ENCODE measurements around the gene TEX52.

TEX52 gene

GRCh38 chr12:2826721-2827515, 29.9 kb downstream of the TEX52 start:
- no peak for DNase-seq (ENCODE audit: low spot score)
- no peak for TF ChIP-seq CTCF (IDR thresholded peaks at IDR 0.05; ENCODE audit: extremely low read depth, insufficient read depth, missing control alignments)
- in situ Hi-C loops (cut with MboI; ENCODE audit: low pct_unique_long_range_greater_than_20kb, low sequenced_read_pairs, unreplicated experiment), result no loop called here

- no peak for TF ChIP-seq CTCF (IDR thresholded peaks at IDR 0.05; ENCODE audit: extremely low read depth, insufficient read depth, missing control alignments)
- no peak for DNase-seq (ENCODE audit: low spot score)
- in situ Hi-C loops (cut with MboI; ENCODE audit: low pct_unique_long_range_greater_than_20kb, low sequenced_read_pairs, unreplicated experiment), result no loop called here
Measured at GRCh38 chr12:2826036-2826435, 30.8 kb downstream of the TEX52 start.

GRCh38 chr12:2825132-2825531, 31.7 kb downstream of the TEX52 start:
- DNase-seq (ENCODE audit: low spot score), result no peak
- no peak for TF ChIP-seq CTCF (IDR thresholded peaks at IDR 0.05; ENCODE audit: extremely low read depth, insufficient read depth, missing control alignments)
- in situ Hi-C loops (cut with MboI; ENCODE audit: low pct_unique_long_range_greater_than_20kb, low sequenced_read_pairs, unreplicated experiment), result no loop called here

- in situ Hi-C loops (cut with MboI; ENCODE audit: low pct_unique_long_range_greater_than_20kb, low sequenced_read_pairs, unreplicated experiment), result no loop called here
- no peak for DNase-seq (ENCODE audit: low spot score)
- no peak for TF ChIP-seq CTCF (IDR thresholded peaks at IDR 0.05; ENCODE audit: extremely low read depth, insufficient read depth, missing control alignments)
Measured at GRCh38 chr12:2824541-2824940, 32.3 kb downstream of the TEX52 start.

GRCh38 chr12:2823483-2823882, 33.4 kb downstream of the TEX52 start:
- no peak for TF ChIP-seq CTCF (IDR thresholded peaks at IDR 0.05; ENCODE audit: extremely low read depth, insufficient read depth, missing control alignments)
- DNase-seq (ENCODE audit: low spot score), result no peak
- in situ Hi-C loops (cut with MboI; ENCODE audit: low pct_unique_long_range_greater_than_20kb, low sequenced_read_pairs, unreplicated experiment), result no loop called here

- no peak for DNase-seq (ENCODE audit: low spot score)
- in situ Hi-C loops (cut with MboI; ENCODE audit: low pct_unique_long_range_greater_than_20kb, low sequenced_read_pairs, unreplicated experiment), result no loop called here
- TF ChIP-seq CTCF (IDR thresholded peaks at IDR 0.05; ENCODE audit: extremely low read depth, insufficient read depth, missing control alignments), result no peak
Measured at GRCh38 chr12:2820432-2820831, 36.4 kb downstream of the TEX52 start.

All from GM13977 (cell line).